Stimulated activated CD8-positive, alpha-beta memory T cell treated with anti-CD3 and anti-CD28 coated beads, Interleukin-4, amount 100 ng/mL, for 1 hour (primary cell): ENCODE results near the gene SRI.

Source experiments
- DNase-seq, 2 donors: peaks; one replicate each; pipeline ENCODE4 v3.0.0-alpha.2; 2020; ENCODE audit warnings: low read depth in 2 of 2, low spot score in 1 of 2

SRI gene

DNA sequence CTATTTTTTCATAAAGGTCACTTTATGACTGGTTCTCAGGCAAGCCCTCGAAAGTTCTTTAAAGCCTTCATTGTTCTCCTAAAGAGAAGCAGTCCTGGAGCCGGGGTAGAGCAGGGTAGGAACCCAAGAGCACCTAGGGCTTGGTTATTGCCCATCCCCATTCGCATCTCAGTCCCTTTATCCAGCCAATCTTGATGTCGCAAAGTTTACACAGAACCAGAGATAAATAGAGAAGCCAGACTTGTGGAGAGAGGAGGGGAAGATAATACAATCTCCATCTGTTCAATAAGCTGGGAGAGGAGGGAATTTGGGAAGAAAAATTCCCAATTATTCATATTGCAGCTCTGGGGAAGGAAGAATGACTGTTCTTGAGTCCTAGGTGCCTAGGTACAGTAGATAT, 6.4 kb upstream of the SRI start:
- DNase-seq: no peak

DNA sequence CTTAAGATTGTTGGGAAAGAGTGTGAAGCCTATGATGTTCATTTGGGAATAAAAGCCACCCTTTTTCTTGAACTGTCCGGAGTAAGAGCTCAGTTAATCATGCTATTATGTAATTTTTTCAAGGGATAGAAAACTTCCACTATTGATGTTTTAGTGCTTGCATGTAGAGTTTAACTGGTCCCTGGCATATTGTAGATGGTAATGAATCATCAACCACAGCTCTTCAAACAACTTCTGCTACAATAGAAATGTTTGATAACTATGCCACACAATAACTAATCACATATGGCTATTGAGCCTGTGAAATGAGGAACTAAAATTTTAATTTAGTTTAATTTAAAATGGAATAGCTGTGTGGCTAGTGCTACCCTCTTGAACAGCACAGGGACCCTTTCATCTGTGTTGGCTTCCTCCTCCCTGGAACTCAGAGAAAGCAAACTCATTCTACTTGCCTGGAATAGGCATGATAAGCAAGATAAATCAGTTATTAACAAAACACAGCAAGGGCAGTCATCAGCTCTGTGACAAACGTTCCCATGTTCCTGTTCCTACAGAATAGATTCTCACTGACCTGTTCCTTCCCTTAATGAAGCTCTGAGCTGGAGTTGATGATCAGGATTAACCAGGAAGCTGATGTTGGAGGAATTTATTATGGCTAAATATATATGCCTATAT, 4.9 kb upstream of the SRI start:
- no peak for DNase-seq

DNA sequence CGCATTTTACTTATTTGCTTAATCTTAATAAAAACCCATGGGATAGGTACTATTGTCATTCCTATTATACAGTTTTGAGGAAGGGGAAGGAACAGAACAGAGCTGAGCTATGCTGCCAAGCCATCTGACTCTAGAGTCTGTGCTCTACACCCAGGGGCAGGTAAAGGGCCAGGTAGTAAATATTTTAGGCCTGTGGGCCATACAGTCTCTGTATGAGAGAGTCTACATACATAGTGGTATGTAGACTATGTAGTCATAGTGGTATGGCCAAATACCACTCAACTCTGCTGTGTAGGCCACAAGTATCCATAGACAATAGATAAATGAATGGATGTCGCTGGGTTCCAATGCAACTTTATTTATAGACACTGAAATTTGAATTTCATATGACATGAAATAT, 3.4 kb upstream of the SRI start:
- no peak for DNase-seq

DNA sequence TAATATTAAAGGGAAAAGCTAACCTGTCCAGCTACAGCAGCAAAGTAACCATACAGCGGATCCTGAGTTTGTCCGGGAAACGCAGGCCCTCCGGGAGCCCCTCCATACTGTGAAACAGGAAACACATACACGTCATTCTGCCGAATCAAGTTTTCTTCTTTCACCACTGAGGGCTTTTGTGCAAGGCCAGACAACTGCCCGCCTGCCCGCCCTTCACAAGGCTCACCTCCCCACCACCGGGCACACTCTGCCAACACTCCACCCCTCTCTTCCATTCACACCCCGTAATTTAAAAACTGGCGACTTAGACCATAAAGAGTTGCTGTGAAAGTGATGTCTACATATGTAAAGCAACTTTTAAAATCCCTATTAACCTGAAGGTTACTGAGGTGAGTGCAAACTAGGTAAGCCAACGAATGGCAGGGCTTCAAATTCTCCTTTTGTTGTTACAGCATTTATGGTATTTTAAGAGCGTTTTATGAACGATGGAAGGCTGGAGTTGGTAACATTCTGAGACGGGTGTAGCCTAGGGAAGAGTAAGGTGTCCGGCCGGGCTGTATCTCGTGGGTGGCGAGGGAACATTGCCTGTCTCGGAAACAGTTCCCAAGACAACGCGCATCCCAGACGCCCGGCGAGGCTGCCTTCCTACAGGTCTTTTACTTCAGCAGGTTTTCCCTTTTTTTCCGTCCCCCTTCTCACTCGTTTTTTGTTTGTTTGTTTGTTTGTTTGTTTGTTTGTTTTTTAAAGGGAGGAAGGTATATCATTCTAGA, 817 bp downstream of the SRI start:
- no peak for DNase-seq

DNA sequence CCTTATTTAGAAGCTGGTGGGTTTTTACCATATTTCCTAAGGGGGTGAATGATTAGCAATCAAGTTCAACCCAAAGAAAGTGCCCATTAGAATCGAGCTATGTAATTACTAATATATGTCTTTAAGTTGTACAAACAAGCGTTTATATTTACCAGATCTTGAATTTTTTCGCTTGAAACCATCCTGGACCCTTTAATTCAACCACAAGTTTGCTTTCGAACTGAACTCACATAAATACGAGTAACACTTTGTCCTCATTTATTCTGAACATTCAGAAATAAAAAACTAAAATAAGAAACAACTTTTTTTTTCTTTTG, 1.5 kb downstream of the SRI start:
- DNase-seq: no peak

DNA sequence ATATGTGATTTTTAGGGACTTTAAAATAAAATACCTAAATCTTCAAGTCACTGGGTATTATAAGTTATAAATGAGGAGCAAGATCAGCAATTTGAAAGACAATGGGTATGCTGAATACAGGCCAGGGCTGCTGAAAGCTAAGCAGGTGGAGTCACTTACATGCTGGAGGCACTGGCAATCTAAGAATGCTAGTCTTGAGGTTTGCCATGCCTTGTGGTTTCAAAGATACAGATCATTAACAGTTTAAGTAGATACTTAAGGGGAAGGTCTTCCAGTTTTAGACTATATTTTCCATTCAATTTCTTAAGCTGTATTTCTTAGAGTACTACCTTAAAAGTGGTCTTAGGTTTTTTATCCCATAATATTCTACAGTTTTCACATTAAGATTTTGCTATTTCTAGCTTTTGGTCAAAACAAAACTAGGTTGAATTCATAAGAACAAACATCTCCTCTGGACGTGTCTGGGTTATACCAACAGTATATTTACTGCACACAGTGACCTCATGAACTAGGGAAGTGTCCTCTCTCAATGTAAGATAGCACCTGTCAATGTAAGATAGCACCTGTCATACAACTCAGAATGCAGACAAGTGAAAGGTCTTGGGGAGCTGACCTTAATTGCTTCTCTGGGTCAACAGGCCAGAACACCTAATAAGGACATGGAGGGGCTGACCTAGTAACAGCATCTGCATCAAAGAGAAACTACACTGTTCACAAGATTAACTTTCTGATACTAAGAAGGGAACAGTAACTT, 2.0 kb downstream of the SRI start:
- DNase-seq: no peak

DNA sequence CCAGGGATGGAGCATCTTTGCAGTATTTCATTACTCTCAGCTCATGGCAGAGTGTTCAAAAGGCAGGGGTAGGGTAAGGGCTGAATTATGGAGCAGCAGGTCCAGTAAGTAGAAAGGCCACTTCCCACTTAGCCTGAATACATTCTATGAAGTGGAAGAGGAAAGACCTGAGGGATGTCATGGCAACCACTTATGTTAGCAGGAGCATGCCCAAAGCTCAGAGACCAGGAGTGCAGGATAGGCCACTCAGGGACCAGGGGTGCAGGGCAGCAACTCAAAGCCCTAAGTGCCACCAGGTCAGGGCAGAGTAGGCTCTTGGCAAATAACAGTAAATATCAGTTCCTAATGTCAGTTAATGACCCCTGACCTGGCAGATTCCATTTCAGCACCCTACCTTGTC, 3.6 kb downstream of the SRI start:
- no peak for DNase-seq

DNA sequence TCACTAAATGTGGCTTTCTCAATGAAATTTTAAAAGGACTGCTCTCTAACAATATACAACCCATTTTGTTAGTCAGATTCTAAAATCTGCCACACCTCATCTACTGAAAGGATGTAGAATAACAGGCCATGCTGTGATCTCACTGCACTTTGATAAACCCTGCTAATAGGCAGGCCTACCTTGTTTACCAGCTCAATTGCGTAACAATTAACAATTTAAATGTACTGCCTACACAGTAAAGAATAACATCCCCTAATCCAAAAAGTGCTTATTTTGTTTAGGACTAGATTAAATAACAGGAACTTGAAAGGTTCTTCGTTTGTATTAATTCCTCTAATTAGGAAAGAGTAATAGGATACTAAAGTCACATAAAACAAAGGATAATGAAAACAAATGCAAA, 4.5 kb downstream of the SRI start:
- no peak for DNase-seq

DNA sequence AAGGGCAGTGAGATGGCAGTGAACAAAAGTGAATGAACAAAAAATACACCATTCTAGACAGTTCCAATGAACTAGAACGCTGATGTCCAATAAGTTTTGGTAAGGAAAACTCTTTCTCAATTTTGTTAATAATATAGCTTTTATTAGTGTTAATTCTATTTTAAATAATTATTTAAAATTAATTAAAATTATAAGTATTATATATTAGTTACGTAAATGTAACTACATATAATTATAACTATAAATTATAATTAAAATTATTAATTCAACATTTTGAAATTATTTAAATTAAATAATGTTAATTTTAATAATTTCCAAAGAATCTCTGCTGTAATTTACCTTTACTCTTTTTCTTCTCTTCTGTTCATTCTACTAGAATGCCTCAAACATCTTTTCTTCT, 5.4 kb downstream of the SRI start:
- no peak for DNase-seq

DNA sequence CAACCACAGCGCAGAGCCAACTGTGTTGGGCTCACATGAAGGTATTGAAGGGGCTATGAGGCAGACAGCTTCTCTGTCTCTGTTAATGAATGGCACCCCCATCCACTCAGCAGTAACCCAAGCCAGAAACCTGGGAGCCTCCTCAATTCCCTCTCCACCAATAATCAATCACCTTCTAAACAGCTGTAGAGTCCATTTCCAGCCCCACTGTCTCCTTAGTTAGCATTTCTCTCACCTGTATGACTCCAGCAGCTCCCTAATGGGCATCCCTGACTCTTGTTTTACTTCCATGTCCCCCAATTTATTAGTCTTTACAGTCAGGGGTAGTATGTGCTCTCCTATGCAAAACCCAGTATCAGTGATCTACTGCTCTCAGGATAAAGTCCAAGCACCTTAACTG, 6.9 kb downstream of the SRI start:
- no peak for DNase-seq

DNA sequence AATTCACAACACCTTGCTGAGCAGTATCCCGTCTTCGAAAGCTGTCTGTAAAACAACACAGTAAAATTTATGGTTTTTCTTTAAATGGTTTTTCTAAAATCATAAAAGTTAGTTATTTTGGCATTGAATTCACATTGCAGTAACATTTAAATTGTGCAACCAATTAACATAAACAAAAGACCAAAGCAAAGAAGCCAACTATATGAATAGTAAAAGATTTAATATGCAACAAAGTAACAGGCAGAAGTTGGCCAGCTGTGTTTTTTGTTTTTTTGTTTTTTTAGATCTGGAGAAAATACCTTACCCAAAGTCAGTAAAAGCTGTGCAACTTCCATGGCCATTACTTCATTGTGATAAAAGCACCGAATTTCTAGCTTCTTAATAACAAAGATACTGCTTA, 11.3 kb downstream of the SRI start:
- DNase-seq: no peak

DNA sequence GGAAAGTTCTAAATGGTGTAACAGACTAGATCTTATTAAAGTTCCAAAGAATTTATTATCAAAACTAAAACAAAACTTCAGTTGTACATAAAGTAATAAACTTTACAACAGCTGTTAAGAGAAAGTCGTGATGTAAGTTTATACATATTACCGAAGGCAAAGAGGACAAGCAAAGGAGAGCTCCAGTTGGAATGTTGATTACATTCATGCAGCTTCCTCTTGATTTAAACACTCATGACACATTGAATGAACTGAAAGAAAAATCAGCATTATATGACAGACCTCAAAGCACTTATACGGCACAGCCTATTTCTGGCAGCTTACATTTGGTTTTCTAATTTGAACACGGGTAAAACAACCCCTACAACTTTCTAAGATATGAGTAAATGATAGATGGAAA, 13.6 kb downstream of the SRI start:
- DNase-seq: no peak

DNA sequence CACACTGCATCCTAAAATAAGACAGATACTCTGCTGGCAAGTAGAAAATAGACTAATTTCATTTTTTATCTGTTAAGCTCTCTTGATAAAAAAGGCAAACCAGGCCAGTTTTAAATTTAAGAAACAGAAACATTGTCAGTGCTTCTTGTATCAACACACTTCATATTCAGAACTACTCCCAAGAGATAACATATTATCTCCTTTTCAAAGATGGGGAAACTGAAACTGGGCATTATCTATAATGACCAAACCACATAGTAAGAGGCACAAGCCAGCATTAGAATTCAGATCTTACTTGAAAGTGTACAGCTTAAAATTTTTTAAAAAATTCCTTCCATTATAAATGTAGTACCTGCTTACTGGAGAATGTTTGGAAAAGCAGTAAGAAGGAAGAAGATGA, 14.7 kb downstream of the SRI start:
- DNase-seq: no peak

DNA sequence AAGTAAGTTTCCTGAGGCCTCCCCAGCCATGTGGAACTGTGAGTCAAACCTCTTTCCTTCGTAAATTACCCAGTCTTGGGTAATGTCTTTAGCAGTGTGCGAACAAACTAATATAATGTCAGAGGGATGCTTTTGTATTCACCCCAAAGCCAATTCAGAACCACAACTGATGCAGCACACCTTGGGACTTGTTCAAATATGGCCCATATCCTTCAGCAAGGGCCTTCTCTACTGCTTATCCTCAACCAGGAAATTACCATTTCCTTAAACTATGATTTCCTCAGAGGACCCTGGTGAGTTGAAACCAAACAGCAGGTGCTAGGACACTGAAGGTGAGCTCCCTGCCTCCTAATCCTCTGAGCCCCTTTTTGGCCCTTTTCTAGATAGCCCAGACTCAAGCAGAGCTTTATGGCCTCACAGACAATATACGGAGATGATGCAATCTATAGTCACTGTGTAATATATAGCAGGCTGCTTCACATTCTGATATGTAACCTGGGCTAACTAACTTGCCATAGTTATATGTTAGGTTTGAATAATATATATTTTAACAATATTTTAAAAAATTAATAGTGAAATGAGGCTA, 15.2 kb downstream of the SRI start:
- DNase-seq: no peak

DNA sequence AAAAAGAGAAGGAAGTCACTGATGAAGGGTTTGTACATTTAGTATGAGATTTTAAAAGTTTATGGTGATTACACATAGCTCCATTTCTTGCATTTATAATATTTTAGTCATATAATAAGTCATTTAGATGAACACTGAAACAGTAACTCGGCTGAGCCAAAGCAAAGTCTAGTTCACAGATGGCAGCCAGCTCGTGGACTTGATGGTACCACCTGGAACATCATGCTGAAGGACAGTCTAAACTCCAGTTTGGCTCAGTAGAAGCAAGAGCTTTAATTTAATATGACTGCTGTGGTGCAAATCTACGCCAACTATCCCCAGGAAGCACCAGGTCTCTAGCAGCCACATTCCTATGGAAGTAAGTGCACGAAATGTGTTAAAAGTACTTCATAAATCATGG, 16.4 kb downstream of the SRI start:
- no peak for DNase-seq

DNA sequence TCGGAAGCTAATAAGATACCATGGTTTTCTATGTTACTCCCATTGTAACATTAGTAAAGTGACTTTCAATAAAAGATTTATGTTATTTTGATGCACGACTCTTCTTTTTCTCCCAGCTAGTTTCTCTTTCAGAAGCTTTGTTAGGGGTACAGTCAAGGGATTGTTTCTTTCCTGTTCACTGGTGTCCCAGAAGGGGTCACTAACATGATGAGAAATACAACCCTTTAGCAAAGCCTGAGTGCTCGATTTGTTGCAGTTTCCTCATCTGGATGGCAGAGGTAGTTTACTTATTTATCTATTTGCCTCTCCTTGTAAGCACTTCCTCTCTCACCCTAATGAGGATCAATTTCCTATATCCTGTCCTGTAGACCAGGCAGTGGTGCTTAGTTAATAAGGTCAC, 17.0 kb downstream of the SRI start:
- DNase-seq: no peak

DNA sequence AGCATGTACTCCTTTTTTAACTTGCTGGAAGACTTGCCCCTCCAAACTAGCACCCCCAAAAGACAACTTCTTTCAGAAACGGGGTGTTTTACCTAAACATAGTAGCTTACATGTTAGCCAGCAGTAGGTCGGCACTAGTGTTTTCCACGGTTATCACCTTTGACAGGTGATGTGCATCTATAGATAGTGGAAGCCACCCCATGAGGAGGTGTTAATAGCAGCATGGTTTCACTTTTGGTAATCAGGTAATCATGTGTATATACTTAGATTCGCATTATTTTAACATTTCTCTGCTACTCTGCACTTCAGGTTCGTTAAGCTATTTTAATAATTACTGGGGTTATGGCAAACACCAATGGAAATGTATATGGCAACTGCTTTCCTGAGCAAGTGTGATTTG, 17.6 kb downstream of the SRI start:
- no peak for DNase-seq

DNA sequence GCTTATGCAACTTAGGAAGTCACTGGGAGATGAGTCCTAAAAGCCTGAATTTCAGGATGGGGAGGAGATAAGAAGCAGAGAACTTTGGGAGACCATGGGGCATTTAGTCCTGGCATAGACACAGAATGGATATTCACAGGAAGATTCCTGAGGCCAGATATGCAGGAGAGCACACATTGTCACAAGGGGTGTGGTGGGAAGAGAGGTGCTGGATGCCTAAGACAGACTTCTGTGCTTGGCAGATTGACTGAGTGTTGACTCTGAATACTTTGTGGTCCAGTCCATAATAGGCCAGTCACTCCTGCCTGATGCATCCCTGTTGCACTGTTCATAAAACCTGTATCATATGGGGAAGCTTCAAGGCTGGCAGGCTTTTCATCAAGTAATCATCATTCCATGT, 18.5 kb downstream of the SRI start:
- no peak for DNase-seq

DNA sequence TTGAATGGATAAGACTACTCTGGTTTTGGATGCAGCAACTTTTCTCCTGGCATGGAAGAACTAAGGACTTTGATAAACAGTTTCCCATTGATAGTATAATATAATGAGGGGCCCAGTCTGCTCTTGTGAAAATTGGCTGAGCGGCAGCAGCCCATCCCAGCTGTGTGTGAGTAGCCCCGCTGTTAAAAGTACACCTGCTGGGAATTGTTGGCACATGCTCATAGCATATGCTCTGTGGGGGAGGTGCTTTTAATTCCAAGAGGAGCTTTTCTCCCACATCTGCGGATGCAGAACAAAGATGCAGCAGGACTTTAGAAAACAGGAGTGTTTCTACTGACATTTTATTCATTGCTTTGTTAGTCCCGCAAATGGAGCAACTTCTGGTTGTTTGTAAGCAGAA, 19.0 kb downstream of the SRI start:
- no peak for DNase-seq

DNA sequence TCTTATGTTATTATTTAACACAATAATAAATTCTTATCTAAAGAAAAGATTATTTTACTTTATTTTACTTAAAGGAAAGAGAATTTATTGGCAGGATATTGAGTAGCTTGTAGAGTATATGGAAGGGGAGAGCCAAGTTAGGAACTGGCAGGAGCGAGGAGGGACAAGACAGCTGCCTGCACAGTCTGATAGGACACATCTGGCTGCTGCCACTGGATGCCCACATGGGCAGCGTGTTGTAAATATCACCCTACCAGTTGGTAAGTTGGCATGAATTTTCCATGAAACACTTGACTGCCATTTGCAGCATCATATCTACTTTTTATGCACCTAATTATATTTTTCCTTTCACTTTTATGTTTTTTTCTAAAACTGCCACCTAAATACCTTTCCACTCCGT, 19.6 kb downstream of the SRI start:
- no peak for DNase-seq

DNA sequence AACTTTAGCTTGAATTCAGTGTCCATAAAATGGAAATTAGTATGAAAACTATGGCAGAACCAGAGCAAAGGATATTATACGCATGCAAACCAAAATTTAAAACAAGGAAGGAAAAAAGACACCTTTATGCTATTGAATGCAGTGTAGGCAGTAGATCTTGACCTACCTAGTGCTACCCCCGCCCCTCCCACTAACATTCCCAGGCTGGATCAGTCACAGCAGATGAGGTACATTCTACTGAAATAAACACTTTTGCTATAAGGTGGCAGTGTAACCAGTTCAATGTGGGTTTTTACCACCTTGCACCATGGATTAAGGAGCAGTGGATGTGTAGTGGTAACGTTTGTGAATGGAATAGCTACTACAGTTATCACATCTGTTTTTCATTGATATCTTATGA, 27.9 kb downstream of the SRI start:
- DNase-seq: no peak

DNA sequence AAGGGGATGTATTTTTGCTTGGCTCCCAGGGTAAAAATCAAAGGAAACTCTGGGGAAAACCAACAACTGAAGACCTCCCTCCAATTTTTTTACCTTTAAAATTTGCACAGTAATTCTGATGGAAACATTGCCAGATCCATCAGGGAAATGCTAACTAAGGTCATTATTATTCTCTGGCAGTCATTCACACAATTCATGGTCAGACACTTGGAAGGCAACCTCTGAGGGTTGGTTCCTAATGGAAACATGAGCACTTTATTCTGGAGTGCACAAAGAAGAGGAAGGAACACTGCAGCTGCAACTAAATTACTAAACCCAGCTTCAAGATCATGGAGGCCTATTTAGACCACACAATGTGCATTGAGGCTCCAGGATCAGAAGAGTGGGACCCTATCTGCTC, 34.2 kb downstream of the SRI start:
- DNase-seq: no peak
